Prostate gland (tissue), 2 donors: ENCODE data around the gene ANXA2. TPM values are rescaled to one million over a fixed set of nuclear protein-coding genes. Genes with fewer than 3 reads are reported as not detected.

Experiments
- DNase-seq: peaks from one replicate; pipeline ENCODE4 v3.0.0-alpha.2; 2019; ENCODE audit warnings: low spot score
- H3K27ac ChIP-seq, 2 donors: fragments of 200-600 bp; sonication (generic); 2 replicates each; pipeline ENCODE4 v1.5.1; 2017 to 2019
- H3K27me3 ChIP-seq: fragments of 200-600 bp; sonication (generic); replicated peaks from 2 replicates; pipeline ENCODE4 v1.5.1; 2019; ENCODE audit not compliant: insufficient read depth
- H3K36me3 ChIP-seq, 2 donors: fragments of 200-600 bp; sonication (generic); 1 replicate in 1 of 2; 2 replicates in 1 of 2; pipeline versions ENCODE4 v1.5.1 to v1.8.1; 2017 to 2019
- H3K4me1 ChIP-seq: fragments of 200-600 bp; sonication (generic); replicated peaks from 2 replicates; pipeline ENCODE4 v1.5.1; 2019
- H3K4me3 ChIP-seq, 2 donors: fragments of 200-600 bp; sonication (generic); 2 replicates each; pipeline ENCODE4 v1.5.1; 2017 to 2019
- H3K9me3 ChIP-seq: fragments of 200-600 bp; sonication (generic); 2 replicates; pipeline ENCODE4 v1.5.1; 2017
- CTCF ChIP-seq, 4 experiments: fragments of 200-600 bp in 2 of 4; fragments of 450-650 bp in 2 of 4; sonication (generic) in 2 of 4; IDR thresholded peaks; 1 replicate in 3 of 4; 2 replicates in 1 of 4; pipeline ENCODE4 v1.5.1; 2016 to 2019; ENCODE audit warnings: antibody characterized with exemption in 4 of 4, mild to moderate bottlenecking in 2 of 4, moderate library complexity in 2 of 4
- POLR2A ChIP-seq: fragments of 450-650 bp; IDR thresholded peaks from one replicate; pipeline ENCODE4 v1.6.1; 2016; ENCODE audit warnings: antibody characterized with exemption, mild to moderate bottlenecking
- POLR2AphosphoS5 ChIP-seq: sonication (generic); formaldehyde crosslinking; IDR thresholded peaks from one replicate; pipeline ENCODE4 v1.6.1; 2017; ENCODE audit warnings: antibody characterized with exemption
- WGBS: methylation state at CpG from one replicate; pipeline ENCODE4 v1.1.5; 2018; 5-methylcytosine and 5-hydroxymethylcytosine counted together
- intact Hi-C: fragments of 100-400 bp; cut with DNase I; formaldehyde crosslinking; loops from one replicate; pipeline ENCODE4 v1.14.2; 2022
- total RNA-seq, 2 donors: library from RNA; depleted of rRNA; stranded (reverse); fragments of >200 nt; gene quantifications; one replicate each; pipeline ENCODE4 v1.1.0, GENCODE V29; 2016

Gene ANXA2
- total RNA-seq, 2 donors from 2014 or later = 404 to 595 TPM

GRCh38 chr15:60390871-60391501, 6.8 kb downstream of the ANXA2 start:
- no peak for DNase-seq
- H3K4me3 ChIP-seq = no peak overlapping the region
- H3K27me3 ChIP-seq = no peaks in the 10 kb centered on the region
- peak overlapping the region; percentile 93 to 97 for H3K27ac ChIP-seq
- no peaks in the 10 kb centered on the region for H3K9me3 ChIP-seq
- 10% methylated on average over 6 of the region's 6 CpGs for WGBS
- intact Hi-C loops = no loop called here
- H3K4me1 ChIP-seq = peaks cover 30% of the 10 kb centered on the region
- TF ChIP-seq POLR2AphosphoS5 = no peak
- no peak for TF ChIP-seq CTCF (IDR thresholded peaks at IDR 0.05)
- TF ChIP-seq POLR2A = no peak
- no peaks in the 10 kb centered on the region for H3K36me3 ChIP-seq

DNA sequence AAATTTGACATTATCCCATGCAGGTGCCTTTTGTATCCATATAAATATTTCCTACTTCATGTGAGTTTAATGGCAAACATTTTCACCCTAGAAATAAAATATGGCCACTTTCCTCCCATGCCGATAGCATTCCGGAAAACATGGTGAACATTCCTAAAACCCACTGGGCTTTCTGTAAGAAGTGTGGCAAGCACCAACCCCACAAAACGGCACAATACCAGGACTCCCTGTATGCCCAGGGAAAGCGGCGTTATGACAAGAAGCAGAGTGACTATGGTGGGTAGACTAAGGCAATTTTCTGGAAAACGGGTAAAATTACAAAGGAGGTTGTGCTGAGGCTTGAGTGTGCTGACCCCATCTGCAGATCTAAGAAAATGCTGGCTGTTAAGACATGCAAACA, 7.6 kb downstream of the ANXA2 start:
- DNase-seq = no peak
- intact Hi-C loops = no loop called here
- peaks cover 31% of the 10 kb centered on the region for H3K4me1 ChIP-seq
- no peak overlapping the region for H3K4me3 ChIP-seq
- H3K9me3 ChIP-seq = no peaks in the 10 kb centered on the region
- H3K27me3 ChIP-seq = no peaks in the 10 kb centered on the region
- peak overlapping the region; percentile 93 to 97 for H3K27ac ChIP-seq
- TF ChIP-seq POLR2A = no peak
- no peak for TF ChIP-seq POLR2AphosphoS5
- TF ChIP-seq CTCF (IDR thresholded peaks at IDR 0.05) = no peak
- no peaks in the 10 kb centered on the region for H3K36me3 ChIP-seq
- WGBS = 57% methylated on average over 6 of the region's 6 CpGs

DNA sequence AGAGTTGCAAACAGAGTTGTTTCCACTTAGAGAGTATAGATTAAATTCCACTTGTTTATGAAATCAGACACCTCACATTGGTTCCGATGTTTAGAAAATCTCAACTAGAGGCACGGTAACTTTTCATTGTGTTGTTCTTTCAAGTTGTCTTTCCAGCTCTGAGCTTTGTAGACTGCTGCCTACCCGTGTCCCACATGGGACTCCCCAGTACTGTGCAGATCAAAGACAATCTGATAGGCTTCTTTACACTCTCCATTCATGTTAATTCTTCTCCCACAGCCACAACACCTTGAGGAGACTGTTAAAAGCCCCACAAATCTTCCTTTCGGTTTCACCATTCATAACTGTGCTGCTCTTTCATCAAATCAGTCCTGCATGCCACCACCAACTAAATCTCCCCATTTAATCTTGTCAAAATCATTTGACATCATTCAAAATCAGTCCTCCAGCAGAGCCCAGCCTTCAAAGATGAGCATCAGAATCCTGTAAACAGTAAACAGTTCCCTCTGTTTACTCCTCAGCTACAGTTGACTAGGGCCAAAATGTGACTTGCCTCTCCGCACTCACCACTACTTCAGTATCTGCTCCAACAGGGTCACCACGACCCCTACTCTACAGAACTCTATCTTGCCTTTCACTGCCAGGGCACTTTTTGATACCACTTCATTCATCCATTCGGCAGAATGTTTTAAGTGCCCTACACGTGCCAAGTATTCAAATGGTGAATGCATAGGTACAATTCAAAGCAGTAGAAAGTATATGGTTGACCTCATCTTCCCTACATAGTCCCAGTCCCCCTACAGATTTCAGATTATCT, 8.3 kb downstream of the ANXA2 start:
- DNase-seq = no peak
- H3K27ac ChIP-seq = peak overlapping the region; percentile 93 to 97
- no peaks in the 10 kb centered on the region for H3K36me3 ChIP-seq
- peak overlapping the region in 1 of 2 donors; percentile 9 for H3K4me3 ChIP-seq
- no peaks in the 10 kb centered on the region for H3K9me3 ChIP-seq
- peaks cover 24% of the 10 kb centered on the region for H3K4me1 ChIP-seq
- H3K27me3 ChIP-seq = no peaks in the 10 kb centered on the region
- TF ChIP-seq POLR2A (no peak), CTCF (IDR thresholded peaks at IDR 0.05) (no peak), POLR2AphosphoS5 (no peak)
- 31% methylated on average over 8 of the region's 8 CpGs for WGBS
- intact Hi-C loops = no loop called here

DNA sequence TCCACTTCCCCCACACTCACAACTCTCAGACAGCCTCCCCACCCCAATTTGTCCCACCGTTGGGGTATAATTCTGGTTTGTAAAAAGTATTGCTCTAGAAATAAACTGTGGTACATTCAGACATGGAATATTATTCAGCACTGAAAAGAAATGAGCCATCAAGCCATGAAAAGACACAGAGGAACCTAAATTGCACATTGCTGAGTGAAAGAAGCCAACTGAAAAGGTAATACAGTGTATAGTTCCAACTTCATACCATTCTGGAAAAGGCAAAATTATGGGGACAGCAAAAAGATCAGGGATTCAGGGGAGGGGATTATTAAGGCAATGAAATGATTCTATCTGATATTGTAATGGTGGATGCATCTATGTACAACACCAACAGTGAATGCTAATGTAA, 10.5 kb downstream of the ANXA2 start:
- WGBS = 96% methylated on average over 1 of the region's 1 CpG
- H3K27ac ChIP-seq = peak overlapping the region; percentile 69 to 93
- intact Hi-C loops = no loop called here
- no peaks in the 10 kb centered on the region for H3K36me3 ChIP-seq
- H3K9me3 ChIP-seq = no peaks in the 10 kb centered on the region
- no peak for DNase-seq
- TF ChIP-seq CTCF (IDR thresholded peaks at IDR 0.05) (no peak), POLR2A (no peak), POLR2AphosphoS5 (no peak)
- no peak overlapping the region for H3K4me3 ChIP-seq
- no peaks in the 10 kb centered on the region for H3K27me3 ChIP-seq
- peaks cover 22% of the 10 kb centered on the region for H3K4me1 ChIP-seq
